Kidney (tissue), 14 donors: ENCODE measurements around the gene NDUFS8. TPM values are rescaled to one million over a fixed set of nuclear protein-coding genes. Genes with fewer than 3 reads are reported as not detected.
A peak's percentile ranks its signal among the peaks of the same experiment; 100 is the strongest.

Experiments
- DNase-seq, 5 donors: peaks; one replicate each; pipeline ENCODE4 v3.0.0-alpha.2; 2013 to 2020
- FAIRE-seq: peaks from 2 replicates; lab custom pipeline; 2012; peaks lifted over from hg19 to GRCh38; lab: Jason Lieb, UNC
- H3K27ac ChIP-seq, 2 donors: one replicate each; pipeline ENCODE4 v1.7.0; 2013; ENCODE audit warnings: low read depth in 2 of 2, low read length in 2 of 2, inconsistent platforms in 1 of 2
- H3K27me3 ChIP-seq: one replicate; pipeline ENCODE4 v1.7.1; 2013; ENCODE audit warnings: low read length, inconsistent platforms; ENCODE audit not compliant: control insufficient read depth, insufficient read depth
- H3K36me3 ChIP-seq, 3 donors: one replicate each; pipeline versions ENCODE4 v1.7.0 to v1.7.1; 2013; ENCODE audit warnings: low read length in 3 of 3, control low read depth in 1 of 3, inconsistent platforms in 1 of 3; ENCODE audit not compliant: insufficient read depth in 3 of 3, control insufficient read depth in 2 of 3
- H3K4me1 ChIP-seq, 3 donors: one replicate each; pipeline versions ENCODE4 v1.7.0 to v1.7.1; 2013; ENCODE audit warnings: low read length in 3 of 3, inconsistent platforms in 1 of 3, low read depth in 1 of 3; ENCODE audit not compliant: control insufficient read depth in 2 of 3, insufficient read depth in 2 of 3
- H3K4me3 ChIP-seq, 3 donors: one replicate each; pipeline versions ENCODE4 v1.7.0 to v1.8.1; 2013; ENCODE audit warnings: low read length in 3 of 3, control low read depth in 1 of 3, inconsistent platforms in 1 of 3
- H3K9ac ChIP-seq, 3 donors: one replicate each; pipeline versions ENCODE4 v1.7.0 to v1.7.1; 2013; ENCODE audit warnings: low read length in 3 of 3, control low read depth in 1 of 3, inconsistent platforms in 1 of 3
- H3K9me3 ChIP-seq, 3 donors: one replicate each; pipeline versions ENCODE4 v1.7.0 to v1.7.1; 2013; ENCODE audit warnings: low read length in 3 of 3, control low read depth in 1 of 3, inconsistent platforms in 1 of 3; ENCODE audit not compliant: control insufficient read depth in 2 of 3, insufficient read depth in 1 of 3
- intact Hi-C: fragments of 100-400 bp; cut with DNase I; formaldehyde crosslinking; loops from one replicate; pipeline ENCODE4 v1.11.1; 2022
- polyA plus RNA-seq: library from polyadenylated mRNA; stranded (reverse); fragments of 350-450 nt; fragmentation: Illumina TruSeq; extraction: RNeasy Lipid Tissue Mini Kit (QIAGEN cat#74804); gene quantifications from one replicate; pipeline ENCODE4 v1.2.3, GENCODE V29; 2014; ENCODE audit warnings: low read depth, low replicate concordance; ENCODE audit not compliant: insufficient read depth
- total RNA-seq: library from RNA; stranded (reverse); fragmentation: NEBNext Ultra II Directional; extraction: Animal tissue kit (Norgen Biotek cat#: 25700); gene quantifications from one replicate; pipeline ENCODE4 v1.2.1, GENCODE V29; 2021
- TF ChIP-seq, protein P1 (sequence below): IDR thresholded peaks from 3 replicates; pipeline ENCODE4 v1.5.1; 2012; ENCODE audit warnings: mild to moderate bottlenecking, moderate library complexity, borderline replicate concordance; ENCODE audit not compliant: insufficient read depth; ENCODE audit errors: extremely low read depth
- donor health status: control.
- donor health status: control.
- donor health status: control.
- donor health status: control.
- donor health status: control.
- donor health status: DM: yes; HTN: yes; CAD: no.
- donor health status: Normal renal cell carcinoma (clear cell type).

NDUFS8 gene
- total and polyA plus RNA-seq, 2 donors from 2014 or later = 144 to 472 TPM

DNA sequence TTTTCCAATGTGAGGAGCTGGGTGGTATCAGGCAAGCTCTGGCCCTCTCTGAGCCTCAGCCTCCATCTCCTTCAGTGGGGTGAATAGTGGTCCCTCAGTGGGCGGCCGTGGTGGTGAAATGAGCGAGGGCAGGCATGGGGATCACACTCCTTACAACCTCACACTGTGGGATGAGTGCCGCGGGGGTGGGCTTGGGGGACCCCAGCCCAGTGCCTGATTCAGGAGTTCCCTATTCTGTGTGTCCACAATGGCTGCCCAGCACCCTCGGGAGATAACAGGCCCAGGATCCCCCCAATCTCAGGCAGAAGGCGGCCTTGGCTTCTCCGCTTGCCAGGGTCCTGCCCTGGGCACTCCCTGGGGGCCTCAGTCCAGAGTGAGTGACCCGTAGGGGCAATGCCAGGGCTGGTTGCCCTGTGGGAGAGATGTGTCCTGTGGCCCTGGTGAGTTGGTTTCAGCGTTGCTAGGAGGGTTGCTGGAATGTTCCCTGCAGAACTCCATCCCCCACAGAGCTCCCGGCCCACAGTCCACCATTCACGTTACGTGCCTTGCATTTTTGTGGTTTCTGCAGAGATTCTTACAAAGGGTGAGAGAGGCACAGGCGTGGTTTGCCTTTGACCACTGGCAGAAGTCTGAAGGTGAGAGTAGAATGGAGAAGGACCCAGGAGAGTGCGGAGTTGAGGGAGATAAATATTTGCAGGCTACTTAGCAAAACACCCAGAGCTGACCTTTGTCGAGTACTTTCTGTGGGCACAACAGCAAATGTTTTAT is 17.5 kb upstream of the NDUFS8 start:
- Histone ChIP-seq H3K27me3 (no peaks in the 10 kb centered on the region), H3K27ac (peak overlapping the region; percentile 59 to 87), H3K36me3 (no peaks in the 10 kb centered on the region), H3K9me3 (no peaks in the 10 kb centered on the region), H3K4me1 (peaks cover 0 to 42% (median 18%) of the 10 kb centered on the region in 3 donors), H3K9ac (no peak overlapping the region), H3K4me3 (no peak overlapping the region)
- TF ChIP-seq, protein P1, sequence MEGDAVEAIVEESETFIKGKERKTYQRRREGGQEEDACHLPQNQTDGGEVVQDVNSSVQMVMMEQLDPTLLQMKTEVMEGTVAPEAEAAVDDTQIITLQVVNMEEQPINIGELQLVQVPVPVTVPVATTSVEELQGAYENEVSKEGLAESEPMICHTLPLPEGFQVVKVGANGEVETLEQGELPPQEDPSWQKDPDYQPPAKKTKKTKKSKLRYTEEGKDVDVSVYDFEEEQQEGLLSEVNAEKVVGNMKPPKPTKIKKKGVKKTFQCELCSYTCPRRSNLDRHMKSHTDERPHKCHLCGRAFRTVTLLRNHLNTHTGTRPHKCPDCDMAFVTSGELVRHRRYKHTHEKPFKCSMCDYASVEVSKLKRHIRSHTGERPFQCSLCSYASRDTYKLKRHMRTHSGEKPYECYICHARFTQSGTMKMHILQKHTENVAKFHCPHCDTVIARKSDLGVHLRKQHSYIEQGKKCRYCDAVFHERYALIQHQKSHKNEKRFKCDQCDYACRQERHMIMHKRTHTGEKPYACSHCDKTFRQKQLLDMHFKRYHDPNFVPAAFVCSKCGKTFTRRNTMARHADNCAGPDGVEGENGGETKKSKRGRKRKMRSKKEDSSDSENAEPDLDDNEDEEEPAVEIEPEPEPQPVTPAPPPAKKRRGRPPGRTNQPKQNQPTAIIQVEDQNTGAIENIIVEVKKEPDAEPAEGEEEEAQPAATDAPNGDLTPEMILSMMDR = no peak
- DNase-seq (peak in 3 of 5 donors; percentile 43 to 89 (median 80)), FAIRE-seq (no peak)
- intact Hi-C loops = no loop called here

- peaks cover 0 to 41% (median 18%) of the 10 kb centered on the region in 3 donors for H3K4me1 ChIP-seq
- H3K36me3 ChIP-seq = no peaks in the 10 kb centered on the region
- DNase-seq (peak in 1 of 5 donors; percentile 71), FAIRE-seq (no peak)
- intact Hi-C loops = no loop called here
- H3K27me3 ChIP-seq = no peaks in the 10 kb centered on the region
- TF ChIP-seq, protein P1 = no peak
- no peaks in the 10 kb centered on the region for H3K9me3 ChIP-seq
- H3K27ac ChIP-seq = peak overlapping the region; percentile 58 to 87
- H3K4me3 ChIP-seq = no peak overlapping the region
- peak overlapping the region in 1 of 3 donors; percentile 31 for H3K9ac ChIP-seq
Observed at GRCh38 chr11:68013611-68014156, 16.8 kb upstream of the NDUFS8 start.

- Histone ChIP-seq H3K27me3 (no peaks in the 10 kb centered on the region), H3K9ac (peak overlapping the region in 1 of 3 donors; percentile 31), H3K4me1 (peaks cover 0 to 38% (median 18%) of the 10 kb centered on the region in 3 donors), H3K4me3 (no peak overlapping the region), H3K27ac (peak overlapping the region; percentile 58 to 87), H3K36me3 (no peaks in the 10 kb centered on the region), H3K9me3 (no peaks in the 10 kb centered on the region)
- intact Hi-C loops = no loop called here
- TF ChIP-seq, protein P1 = no peak
- FAIRE-seq = no peak
- peak in 2 of 5 donors; percentile 67 to 94 for DNase-seq
Observed at GRCh38 chr11:68014157-68014946, 16.1 kb upstream of the NDUFS8 start.
